WTC11 (cell line): ENCODE results near the gene P2RX6. TPM values are rescaled to one million over a fixed set of nuclear protein-coding genes. Genes with fewer than 3 reads are reported as not detected.

ENCODE experiments used
- ATAC-seq: fragments of 200-7000 bp; cut with Tn5 transposase; 2 replicates; pipeline ENCODE4 v1.10.0; 2021; ENCODE audit warnings: mild to moderate bottlenecking, moderate library complexity
- CTCF ChIA-PET: fragments of 300-600 bp; sonication (Branson Sonifier 250); formaldehyde crosslinking; loops from one replicate; lab custom pipeline; 2021; ENCODE audit warnings: antibody characterized with exemption; lab: Charles Lee
- POLR2A ChIA-PET: fragments of 350-600 bp; sonication (Branson Sonifier 250); formaldehyde crosslinking; loops from one replicate; lab custom pipeline; 2021; ENCODE audit warnings: antibody characterized with exemption; lab: Charles Lee
- DNase-seq: peaks from one replicate; pipeline ENCODE4 v3.0.0; 2021; ENCODE audit warnings: low spot score
- H3K27ac Mint-ChIP-seq: 2 replicates; pipeline ENCODE4 v1.8.0; 2021; ENCODE audit warnings: mixed read lengths
- H3K27me3 Mint-ChIP-seq: 2 replicates; pipeline ENCODE4 v1.8.0; 2021; ENCODE audit warnings: low read depth, mild to moderate bottlenecking, moderate library complexity, mixed read lengths
- H3K36me3 Mint-ChIP-seq: 2 replicates; pipeline ENCODE4 v1.8.0; 2021; ENCODE audit warnings: mixed read lengths
- H3K4me1 Mint-ChIP-seq: 2 replicates; pipeline ENCODE4 v1.8.0; 2022; ENCODE audit warnings: mixed read lengths
- H3K4me3 Mint-ChIP-seq: 2 replicates; pipeline ENCODE4 v1.8.0; 2021; ENCODE audit warnings: mild to moderate bottlenecking, moderate library complexity, mixed read lengths
- H3K9me3 Mint-ChIP-seq: 2 replicates; pipeline ENCODE4 v1.8.0; 2021; ENCODE audit warnings: mixed read lengths
- AFF4 ChIP-seq: sonication (generic); formaldehyde crosslinking; IDR thresholded peaks from 2 replicates; pipeline ENCODE4 v1.8.1; 2023; ENCODE audit warnings: mild to moderate bottlenecking, missing genetic modification reagents, borderline replicate concordance
- ATF1 ChIP-seq: sonication (generic); formaldehyde crosslinking; IDR thresholded peaks from 2 replicates; pipeline ENCODE4 v1.8.1; 2023; ENCODE audit warnings: mild to moderate bottlenecking, moderate library complexity, missing genetic modification reagents
- CDX4 ChIP-seq: fragments of 250-450 bp; sonication (Bioruptor Pico); IDR thresholded peaks from 2 replicates; pipeline ENCODE4 v1.9.0; 2021; ENCODE audit warnings: moderate library complexity, mild to moderate bottlenecking, inconsistent platforms, borderline replicate concordance
- E2F5 ChIP-seq: sonication (generic); formaldehyde crosslinking; IDR thresholded peaks from 2 replicates; pipeline ENCODE4 v1.8.1; 2022; ENCODE audit warnings: mild to moderate bottlenecking, moderate library complexity, missing genetic modification reagents
- SOX15 ChIP-seq: fragments of 250-450 bp; sonication (Bioruptor Pico); IDR thresholded peaks from 2 replicates; pipeline ENCODE4 v1.9.0; 2021; ENCODE audit warnings: mild to moderate bottlenecking
- TP53 ChIP-seq: sonication (generic); formaldehyde crosslinking; IDR thresholded peaks from 2 replicates; pipeline ENCODE4 v1.8.1; 2023; ENCODE audit warnings: mild to moderate bottlenecking, missing genetic modification reagents
- ZNF671 ChIP-seq: fragments of 250-450 bp; sonication (Bioruptor Pico); IDR thresholded peaks from 2 replicates; pipeline ENCODE4 v1.8.0; 2021; ENCODE audit warnings: mild to moderate bottlenecking
- total RNA-seq: library from RNA; stranded (reverse); gene quantifications from 3 replicates; pipeline ENCODE4 v1.2.3, GENCODE V29; 2021
- TF ChIP-seq, protein P1 (sequence below): sonication (generic); formaldehyde crosslinking; IDR thresholded peaks from 2 replicates; pipeline ENCODE4 v1.8.1; 2023; ENCODE audit warnings: mild to moderate bottlenecking, moderate library complexity, missing genetic modification reagents
- TF ChIP-seq, protein P2 (sequence below): sonication (generic); formaldehyde crosslinking; conservative IDR thresholded peaks from 2 replicates; pipeline ENCODE4 v1.8.1; 2022; ENCODE audit warnings: mild to moderate bottlenecking, missing genetic modification reagents
- TF ChIP-seq, protein P3 (sequence below): sonication (generic); formaldehyde crosslinking; IDR thresholded peaks from 2 replicates; pipeline ENCODE4 v1.8.0; 2022; ENCODE audit warnings: mild to moderate bottlenecking, missing genetic modification reagents

P2RX6 gene
- total RNA-seq, 1 experiment from 2014 or later, result 0.13 TPM

- Mint-ChIP-seq H3K4me1 (peaks cover 6% of the 10 kb centered on the region), H3K36me3 (no peaks in the 10 kb centered on the region), H3K27me3 (peaks cover 33% of the 10 kb centered on the region), H3K27ac (no peak overlapping the region), H3K4me3 (no peak overlapping the region), H3K9me3 (no peaks in the 10 kb centered on the region)
- DNase-seq (no peak), ATAC-seq (no peak)
- ChIA-PET POLR2A (no interaction called here), CTCF (interaction anchor here (0.9 to 2.4 kb wide), 3 partner anchors 9 to 17 kb away, joined by 3 to 9 read pairs (median 3); partner anchors contain the start of gene LRRC74B)
- no peak for TF ChIP-seq ZNF671 (CRISPR knock-in tag)
- TF ChIP-seq, protein P1, sequence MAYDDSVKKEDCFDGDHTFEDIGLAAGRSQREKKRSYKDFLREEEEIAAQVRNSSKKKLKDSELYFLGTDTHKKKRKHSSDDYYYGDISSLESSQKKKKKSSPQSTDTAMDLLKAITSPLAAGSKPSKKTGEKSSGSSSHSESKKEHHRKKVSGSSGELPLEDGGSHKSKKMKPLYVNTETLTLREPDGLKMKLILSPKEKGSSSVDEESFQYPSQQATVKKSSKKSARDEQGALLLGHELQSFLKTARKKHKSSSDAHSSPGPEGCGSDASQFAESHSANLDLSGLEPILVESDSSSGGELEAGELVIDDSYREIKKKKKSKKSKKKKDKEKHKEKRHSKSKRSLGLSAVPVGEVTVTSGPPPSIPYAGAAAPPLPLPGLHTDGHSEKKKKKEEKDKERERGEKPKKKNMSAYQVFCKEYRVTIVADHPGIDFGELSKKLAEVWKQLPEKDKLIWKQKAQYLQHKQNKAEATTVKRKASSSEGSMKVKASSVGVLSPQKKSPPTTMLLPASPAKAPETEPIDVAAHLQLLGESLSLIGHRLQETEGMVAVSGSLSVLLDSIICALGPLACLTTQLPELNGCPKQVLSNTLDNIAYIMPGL (CRISPR knock-in tag), result no peak
- TF ChIP-seq, protein P2, sequence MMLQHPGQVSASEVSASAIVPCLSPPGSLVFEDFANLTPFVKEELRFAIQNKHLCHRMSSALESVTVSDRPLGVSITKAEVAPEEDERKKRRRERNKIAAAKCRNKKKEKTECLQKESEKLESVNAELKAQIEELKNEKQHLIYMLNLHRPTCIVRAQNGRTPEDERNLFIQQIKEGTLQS (CRISPR knock-in tag), result no peak
- TF ChIP-seq SOX15 (CRISPR knock-in tag), result no peak
- TF ChIP-seq AFF4, result no peak
- TF ChIP-seq CDX4 (CRISPR knock-in tag), result no peak
- TF ChIP-seq, protein P3, sequence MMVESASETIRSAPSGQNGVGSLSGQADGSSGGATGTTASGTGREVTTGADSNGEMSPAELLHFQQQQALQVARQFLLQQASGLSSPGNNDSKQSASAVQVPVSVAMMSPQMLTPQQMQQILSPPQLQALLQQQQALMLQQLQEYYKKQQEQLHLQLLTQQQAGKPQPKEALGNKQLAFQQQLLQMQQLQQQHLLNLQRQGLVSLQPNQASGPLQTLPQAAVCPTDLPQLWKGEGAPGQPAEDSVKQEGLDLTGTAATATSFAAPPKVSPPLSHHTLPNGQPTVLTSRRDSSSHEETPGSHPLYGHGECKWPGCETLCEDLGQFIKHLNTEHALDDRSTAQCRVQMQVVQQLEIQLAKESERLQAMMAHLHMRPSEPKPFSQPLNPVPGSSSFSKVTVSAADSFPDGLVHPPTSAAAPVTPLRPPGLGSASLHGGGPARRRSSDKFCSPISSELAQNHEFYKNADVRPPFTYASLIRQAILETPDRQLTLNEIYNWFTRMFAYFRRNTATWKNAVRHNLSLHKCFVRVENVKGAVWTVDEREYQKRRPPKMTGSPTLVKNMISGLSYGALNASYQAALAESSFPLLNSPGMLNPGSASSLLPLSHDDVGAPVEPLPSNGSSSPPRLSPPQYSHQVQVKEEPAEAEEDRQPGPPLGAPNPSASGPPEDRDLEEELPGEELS (CRISPR knock-in tag), result no peak
- no peak for TF ChIP-seq ATF1
- TF ChIP-seq, all 79 proteins: peak for 0
Observed at GRCh38 chr22:21029486-21030025, 14.6 kb downstream of the P2RX6 start.

DNA sequence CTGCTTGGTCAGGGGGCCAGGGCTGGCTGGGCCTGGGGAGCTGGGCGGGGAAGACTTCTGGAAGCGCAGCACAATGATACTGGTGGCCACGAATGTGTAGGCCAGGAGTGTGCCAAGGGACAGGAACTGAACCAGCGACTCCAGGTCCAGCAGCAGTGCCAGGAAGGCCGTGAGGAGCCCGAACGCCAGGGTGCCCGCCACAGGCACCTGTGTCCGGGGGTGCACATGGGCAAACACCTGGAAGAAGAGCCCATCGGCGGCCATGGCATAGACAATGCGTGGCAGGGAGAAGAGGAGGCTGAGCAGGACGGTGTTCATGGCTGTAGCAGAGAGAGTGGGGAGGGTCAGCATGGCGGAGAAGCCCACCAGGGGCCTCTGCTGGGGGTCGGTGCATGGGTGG is 15.1 kb downstream of the P2RX6 start:
- CTCF ChIA-PET, result interaction anchor here (1.1 to 2.4 kb wide), 2 partner anchors 9 to 16 kb away, joined by 3 to 9 read pairs; partner anchors contain the start of gene LRRC74B

More for the DNA sequence above, 15.1 kb downstream of the P2RX6 start:
- Mint-ChIP-seq H3K27me3 (peaks cover 33% of the 10 kb centered on the region), H3K36me3 (no peaks in the 10 kb centered on the region), H3K9me3 (no peaks in the 10 kb centered on the region), H3K4me3 (no peak overlapping the region), H3K4me1 (peaks cover 6% of the 10 kb centered on the region), H3K27ac (no peak overlapping the region)
- DNase-seq (no peak), ATAC-seq (no peak)
- TF ChIP-seq TP53 (CRISPR knock-in tag) (no peak), E2F5 (no peak)
- POLR2A ChIA-PET, result no interaction called here
